ENCODE data around the gene SEMA3C. TPM values are rescaled to one million over a fixed set of nuclear protein-coding genes. Genes with fewer than 3 reads are reported as not detected.

The SEMA3C gene
- total RNA-seq, 1 donor from 2014 or later, result 90.6 TPM

- no peak for TF ChIP-seq POLR2A (IDR thresholded peaks at IDR 0.05)
- no peak for TF ChIP-seq CTCF (IDR thresholded peaks at IDR 0.05)
- no peak for TF ChIP-seq POLR2AphosphoS5 (IDR thresholded peaks at IDR 0.05; ENCODE audit: insufficient read depth in 1 of 2, low read depth in 1 of 2)
- DNase-seq (ENCODE audit: extremely low spot score in 2 of 2), result no peak
- Histone ChIP-seq H3K36me3 (no peaks in the 10 kb centered on the region), H3K27ac (no peak overlapping the region), H3K9me3 (no peaks in the 10 kb centered on the region), H3K4me3 (no peak overlapping the region), H3K4me1 (peaks cover 41% of the 10 kb centered on the region), H3K27me3 (no peaks in the 10 kb centered on the region)
- intact Hi-C loops (cut with DNase I), result no loop called here
These were observed 144.0 kb downstream of the SEMA3C start for GRCh38 chr7:80774843-80775242.

GRCh38 chr7:80773787-80774508 is 144.9 kb downstream of the SEMA3C start:
- Histone ChIP-seq H3K27me3 (no peaks in the 10 kb centered on the region), H3K36me3 (no peaks in the 10 kb centered on the region), H3K9me3 (no peaks in the 10 kb centered on the region), H3K4me1 (peaks cover 41% of the 10 kb centered on the region), H3K27ac (peak overlapping the region; percentile 15), H3K4me3 (no peak overlapping the region)
- intact Hi-C loops (cut with DNase I), result no loop called here
- TF ChIP-seq POLR2A (IDR thresholded peaks at IDR 0.05), result no peak
- TF ChIP-seq POLR2AphosphoS5 (IDR thresholded peaks at IDR 0.05; ENCODE audit: insufficient read depth in 1 of 2, low read depth in 1 of 2), result peak in 1 of 2 donors; percentile 26
- no peak for DNase-seq (ENCODE audit: extremely low spot score in 2 of 2)

- Histone ChIP-seq H3K4me3 (no peak overlapping the region), H3K27ac (peak overlapping the region; percentile 51), H3K27me3 (no peaks in the 10 kb centered on the region), H3K36me3 (no peaks in the 10 kb centered on the region), H3K4me1 (peaks cover 41% of the 10 kb centered on the region), H3K9me3 (no peaks in the 10 kb centered on the region)
- no peak for DNase-seq (ENCODE audit: extremely low spot score in 2 of 2)
- intact Hi-C loops (cut with DNase I), result no loop called here
- TF ChIP-seq CTCF (IDR thresholded peaks at IDR 0.05) (no peak), POLR2AphosphoS5 (IDR thresholded peaks at IDR 0.05; ENCODE audit: insufficient read depth in 1 of 2, low read depth in 1 of 2) (no peak), POLR2A (IDR thresholded peaks at IDR 0.05) (no peak)
These were observed 146.4 kb downstream of the SEMA3C start for GRCh38 chr7:80772347-80772993.

GRCh38 chr7:80771523-80771922 is 147.3 kb downstream of the SEMA3C start:
- Histone ChIP-seq H3K27me3 (no peaks in the 10 kb centered on the region), H3K27ac (peak overlapping the region; percentile 51), H3K36me3 (no peaks in the 10 kb centered on the region), H3K4me3 (no peak overlapping the region), H3K9me3 (no peaks in the 10 kb centered on the region), H3K4me1 (peaks cover 46% of the 10 kb centered on the region)
- intact Hi-C loops (cut with DNase I), result no loop called here
- no peak for DNase-seq (ENCODE audit: extremely low spot score in 2 of 2)
- TF ChIP-seq CTCF (IDR thresholded peaks at IDR 0.05) (no peak), POLR2AphosphoS5 (IDR thresholded peaks at IDR 0.05; ENCODE audit: insufficient read depth in 1 of 2, low read depth in 1 of 2) (no peak), POLR2A (IDR thresholded peaks at IDR 0.05) (no peak)

GRCh38 chr7:80770675-80771081 is 148.2 kb downstream of the SEMA3C start:
- no peaks in the 10 kb centered on the region for H3K27me3 ChIP-seq
- peak overlapping the region; percentile 51 for H3K27ac ChIP-seq
- peaks cover 46% of the 10 kb centered on the region for H3K4me1 ChIP-seq
- no peaks in the 10 kb centered on the region for H3K9me3 ChIP-seq
- intact Hi-C loops (cut with DNase I), result no loop called here
- H3K36me3 ChIP-seq, result no peaks in the 10 kb centered on the region
- no peak overlapping the region for H3K4me3 ChIP-seq
- no peak for DNase-seq (ENCODE audit: extremely low spot score in 2 of 2)
- TF ChIP-seq POLR2A (IDR thresholded peaks at IDR 0.05) (no peak), POLR2AphosphoS5 (IDR thresholded peaks at IDR 0.05; ENCODE audit: insufficient read depth in 1 of 2, low read depth in 1 of 2) (no peak), CTCF (IDR thresholded peaks at IDR 0.05) (no peak)
